Measurements from ENCODE around the gene SUPT5H.

GRCh38 chr19:39469036-39469435 lies 23.7 kb downstream of the SUPT5H start:
- no peak for TF ChIP-seq CTCF (IDR thresholded peaks at IDR 0.05)
- no peak for TF ChIP-seq POLR2AphosphoS5 (IDR thresholded peaks at IDR 0.05)
- TF ChIP-seq POLR2A (IDR thresholded peaks at IDR 0.05; ENCODE audit: low read depth) = no peak
- no peak for TF ChIP-seq EP300 (IDR thresholded peaks at IDR 0.05)
